Measurements from ENCODE around the gene PTK7. TPM values are rescaled to one million over a fixed set of nuclear protein-coding genes. Genes with fewer than 3 reads are reported as not detected.

PTK7 gene
- total RNA-seq, 1 experiment from 2014 or later, result 105 TPM

GRCh38 chr6:43204271-43205105, 128.4 kb downstream of the PTK7 start (continued):
- TF ChIP-seq POLR2AphosphoS5 (IDR thresholded peaks at IDR 0.05; ENCODE audit: low read depth, low read length) (no peak), CBX3 (IDR thresholded peaks at IDR 0.05; ENCODE audit: low read depth) (no peak), ZNF274 (IDR thresholded peaks at IDR 0.05; ENCODE audit: low read depth, low read length) (no peak), EZH2 (IDR thresholded peaks at IDR 0.05) (no peak), ZFX (IDR thresholded peaks at IDR 0.05) (no peak), CEBPB (IDR thresholded peaks at IDR 0.05; ENCODE audit: low read depth) (no peak), POLR2A (IDR thresholded peaks at IDR 0.05; ENCODE audit: borderline replicate concordance, extremely low read depth, insufficient read depth, insufficient read length) (no peak), ZBTB33 (IDR thresholded peaks at IDR 0.05; ENCODE audit: extremely low read depth, insufficient replicate concordance, low read length) (no peak)
- TF ChIP-seq, protein P1, sequence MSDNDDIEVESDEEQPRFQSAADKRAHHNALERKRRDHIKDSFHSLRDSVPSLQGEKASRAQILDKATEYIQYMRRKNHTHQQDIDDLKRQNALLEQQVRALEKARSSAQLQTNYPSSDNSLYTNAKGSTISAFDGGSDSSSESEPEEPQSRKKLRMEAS (IDR thresholded peaks at IDR 0.05), result no peak

DNA sequence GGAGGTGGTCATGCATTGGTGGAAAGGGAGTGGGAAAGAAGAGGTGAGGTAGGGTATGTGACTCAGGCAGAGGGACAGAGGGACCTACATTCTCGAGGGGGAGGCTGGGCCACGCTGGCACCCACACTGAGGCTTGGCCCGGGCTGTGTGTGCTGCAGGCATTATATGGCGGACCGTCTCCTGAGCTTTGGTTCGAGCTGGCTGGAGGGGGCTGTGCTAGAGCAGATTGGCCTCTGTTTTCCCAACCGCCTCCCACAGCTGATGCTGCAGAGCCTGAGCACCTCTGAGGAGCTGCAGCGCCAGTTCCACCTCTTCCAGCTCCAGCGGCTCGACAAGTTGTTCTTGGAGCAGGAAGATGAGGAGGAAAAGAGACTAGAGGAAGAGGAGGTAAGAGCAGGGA, 129.7 kb downstream of the PTK7 start:
- Histone ChIP-seq H3K4me1 (ENCODE audit: control insufficient read depth in 1 of 2, insufficient read depth in 2 of 2, low read length in 2 of 2) (no peaks in the 10 kb centered on the region), H3K9ac (ENCODE audit: low read length) (no peak overlapping the region), H3K9me2 (ENCODE audit: insufficient read depth) (no peaks in the 10 kb centered on the region), H3K36me3 (ENCODE audit: control insufficient read depth in 1 of 2, insufficient read depth in 2 of 2, low read length in 2 of 2) (no peaks in the 10 kb centered on the region; a peak in 1 of 4 replicates), H3K4me2 (ENCODE audit: low read length) (no peak overlapping the region), H4K20me1 (ENCODE audit: insufficient read depth) (no peaks in the 10 kb centered on the region), H3K9me3 (ENCODE audit: control insufficient read depth in 1 of 2, insufficient read depth in 1 of 2, low read depth in 1 of 2, low read length in 2 of 2) (no peaks in the 10 kb centered on the region), H2AFZ (ENCODE audit: low read depth, low read length, poor library complexity, severe bottlenecking) (no peak overlapping the region), H3K27ac (ENCODE audit: low read depth, low read length) (no peak overlapping the region), H3K79me2 (ENCODE audit: insufficient read depth, low read length) (no peaks in the 10 kb centered on the region), H3K4me3 (replicated peaks in 1 of 2; ENCODE audit: low read depth in 1 of 2, low read length in 2 of 2) (no peak overlapping the region), H3K27me3 (ENCODE audit: insufficient read depth, low read length) (no peaks in the 10 kb centered on the region)
- ChIA-PET RAD21 (ENCODE audit: low non-redundant PET in 1 of 2, low total read pairs in 2 of 2, uncharacterized antibody in 2 of 2, unreplicated experiment in 2 of 2) (no interaction called here), CTCF (no interaction called here), POLR2A (no interaction called here)
- intact Hi-C loops (cut with micrococcal nuclease), result no loop called here
- TF ChIP-seq ELF1 (IDR thresholded peaks at IDR 0.05; ENCODE audit: borderline replicate concordance, low read depth) (no peak), EZH2 (IDR thresholded peaks at IDR 0.05) (no peak), ZFX (IDR thresholded peaks at IDR 0.05) (no peak), JUND (IDR thresholded peaks at IDR 0.05) (no peak), EGR1 (IDR thresholded peaks at IDR 0.05; ENCODE audit: low read depth) (no peak), RAD21 (IDR thresholded peaks at IDR 0.05; ENCODE audit: low read depth) (no peak), YY1 (IDR thresholded peaks at IDR 0.05; ENCODE audit: extremely low read depth, insufficient replicate concordance, low read depth, low read length) (no peak), POLR2AphosphoS5 (IDR thresholded peaks at IDR 0.05; ENCODE audit: low read depth, low read length) (no peak), EZH2phosphoT487 (IDR thresholded peaks at IDR 0.05; ENCODE audit: borderline replicate concordance) (no peak)
- TF ChIP-seq, protein P2, sequence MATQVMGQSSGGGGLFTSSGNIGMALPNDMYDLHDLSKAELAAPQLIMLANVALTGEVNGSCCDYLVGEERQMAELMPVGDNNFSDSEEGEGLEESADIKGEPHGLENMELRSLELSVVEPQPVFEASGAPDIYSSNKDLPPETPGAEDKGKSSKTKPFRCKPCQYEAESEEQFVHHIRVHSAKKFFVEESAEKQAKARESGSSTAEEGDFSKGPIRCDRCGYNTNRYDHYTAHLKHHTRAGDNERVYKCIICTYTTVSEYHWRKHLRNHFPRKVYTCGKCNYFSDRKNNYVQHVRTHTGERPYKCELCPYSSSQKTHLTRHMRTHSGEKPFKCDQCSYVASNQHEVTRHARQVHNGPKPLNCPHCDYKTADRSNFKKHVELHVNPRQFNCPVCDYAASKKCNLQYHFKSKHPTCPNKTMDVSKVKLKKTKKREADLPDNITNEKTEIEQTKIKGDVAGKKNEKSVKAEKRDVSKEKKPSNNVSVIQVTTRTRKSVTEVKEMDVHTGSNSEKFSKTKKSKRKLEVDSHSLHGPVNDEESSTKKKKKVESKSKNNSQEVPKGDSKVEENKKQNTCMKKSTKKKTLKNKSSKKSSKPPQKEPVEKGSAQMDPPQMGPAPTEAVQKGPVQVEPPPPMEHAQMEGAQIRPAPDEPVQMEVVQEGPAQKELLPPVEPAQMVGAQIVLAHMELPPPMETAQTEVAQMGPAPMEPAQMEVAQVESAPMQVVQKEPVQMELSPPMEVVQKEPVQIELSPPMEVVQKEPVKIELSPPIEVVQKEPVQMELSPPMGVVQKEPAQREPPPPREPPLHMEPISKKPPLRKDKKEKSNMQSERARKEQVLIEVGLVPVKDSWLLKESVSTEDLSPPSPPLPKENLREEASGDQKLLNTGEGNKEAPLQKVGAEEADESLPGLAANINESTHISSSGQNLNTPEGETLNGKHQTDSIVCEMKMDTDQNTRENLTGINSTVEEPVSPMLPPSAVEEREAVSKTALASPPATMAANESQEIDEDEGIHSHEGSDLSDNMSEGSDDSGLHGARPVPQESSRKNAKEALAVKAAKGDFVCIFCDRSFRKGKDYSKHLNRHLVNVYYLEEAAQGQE (IDR thresholded peaks at IDR 0.05; ENCODE audit: low read depth), result no peak
- TF ChIP-seq, protein P3, sequence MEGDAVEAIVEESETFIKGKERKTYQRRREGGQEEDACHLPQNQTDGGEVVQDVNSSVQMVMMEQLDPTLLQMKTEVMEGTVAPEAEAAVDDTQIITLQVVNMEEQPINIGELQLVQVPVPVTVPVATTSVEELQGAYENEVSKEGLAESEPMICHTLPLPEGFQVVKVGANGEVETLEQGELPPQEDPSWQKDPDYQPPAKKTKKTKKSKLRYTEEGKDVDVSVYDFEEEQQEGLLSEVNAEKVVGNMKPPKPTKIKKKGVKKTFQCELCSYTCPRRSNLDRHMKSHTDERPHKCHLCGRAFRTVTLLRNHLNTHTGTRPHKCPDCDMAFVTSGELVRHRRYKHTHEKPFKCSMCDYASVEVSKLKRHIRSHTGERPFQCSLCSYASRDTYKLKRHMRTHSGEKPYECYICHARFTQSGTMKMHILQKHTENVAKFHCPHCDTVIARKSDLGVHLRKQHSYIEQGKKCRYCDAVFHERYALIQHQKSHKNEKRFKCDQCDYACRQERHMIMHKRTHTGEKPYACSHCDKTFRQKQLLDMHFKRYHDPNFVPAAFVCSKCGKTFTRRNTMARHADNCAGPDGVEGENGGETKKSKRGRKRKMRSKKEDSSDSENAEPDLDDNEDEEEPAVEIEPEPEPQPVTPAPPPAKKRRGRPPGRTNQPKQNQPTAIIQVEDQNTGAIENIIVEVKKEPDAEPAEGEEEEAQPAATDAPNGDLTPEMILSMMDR (IDR thresholded peaks at IDR 0.05 in 2 of 3, conservative IDR thresholded peaks at IDR 0.05 in 1 of 3; ENCODE audit: borderline replicate concordance in 1 of 3, insufficient read depth in 1 of 3, low read depth in 2 of 3, low read length in 2 of 3), result no peak
- no TSS peak for BruUV-seq (replicated peaks)
- DNase-seq (ENCODE audit: low read depth, low spot score) (no peak), ATAC-seq (no peak)
